GM18858 (cell line): ENCODE results near the gene IL4R.

Source experiments
- ATAC-seq: cut with Tn5 transposase; IDR thresholded peaks from one replicate; pipeline ENCODE4 v1.9.1; 2021; ENCODE audit not compliant: unreplicated experiment

IL4R gene

DNA sequence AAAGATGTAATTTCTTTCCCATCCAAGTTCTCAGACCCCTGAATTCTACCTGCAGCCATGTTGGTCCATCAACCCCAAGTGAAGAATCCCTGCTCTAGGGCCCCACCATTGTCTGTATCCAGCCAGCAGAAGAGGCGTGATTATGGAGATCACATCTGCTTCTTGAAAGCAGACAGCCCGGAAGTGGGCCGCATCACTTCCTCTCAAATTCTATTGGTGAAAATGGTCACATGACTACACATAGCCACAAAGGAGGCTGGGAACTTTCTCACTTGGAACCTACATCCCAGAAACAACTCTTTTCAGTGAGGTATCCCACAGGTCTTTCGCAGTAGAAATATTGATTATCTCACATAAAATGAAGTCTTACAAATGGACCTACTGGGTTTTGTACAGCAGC, 40.1 kb downstream of the IL4R start:
- ATAC-seq: no peak

DNA sequence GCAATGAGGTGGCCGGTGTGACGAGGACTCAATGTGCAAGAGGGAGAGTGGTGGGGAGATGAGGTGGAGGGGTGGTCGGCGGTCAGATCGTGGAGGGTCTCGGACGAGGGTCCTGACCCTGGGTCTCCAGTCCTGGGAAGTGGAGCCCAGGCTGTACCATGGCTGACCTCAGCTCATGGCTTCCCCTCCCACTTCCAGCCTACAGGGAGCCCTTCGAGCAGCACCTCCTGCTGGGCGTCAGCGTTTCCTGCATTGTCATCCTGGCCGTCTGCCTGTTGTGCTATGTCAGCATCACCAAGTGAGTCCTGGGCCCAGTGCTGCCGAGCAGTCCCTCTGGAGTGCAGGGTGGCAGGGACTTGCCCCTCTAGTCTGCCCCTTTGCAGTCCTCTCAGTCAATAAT, 41.8 kb downstream of the IL4R start:
- ATAC-seq: no peak

DNA sequence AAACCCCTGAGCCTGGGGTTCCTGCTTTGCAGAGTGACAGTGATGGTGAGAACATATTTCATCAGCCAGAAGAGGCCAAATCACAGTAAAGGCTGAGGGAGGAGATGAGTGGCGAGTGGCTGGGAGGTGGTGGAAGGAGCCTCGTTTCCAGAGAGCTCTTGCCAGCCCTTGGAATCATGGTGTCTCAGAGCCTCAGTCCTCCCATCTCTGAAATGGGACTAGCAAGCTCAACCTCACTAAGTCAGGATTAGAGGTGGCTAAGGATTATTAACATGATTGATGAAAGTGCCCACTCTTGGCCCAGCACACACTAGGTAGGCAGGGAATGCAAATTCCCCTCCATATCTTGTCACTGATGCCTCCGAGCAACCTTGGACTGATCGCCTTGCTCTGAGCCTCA, 43.0 kb downstream of the IL4R start:
- ATAC-seq: no peak

DNA sequence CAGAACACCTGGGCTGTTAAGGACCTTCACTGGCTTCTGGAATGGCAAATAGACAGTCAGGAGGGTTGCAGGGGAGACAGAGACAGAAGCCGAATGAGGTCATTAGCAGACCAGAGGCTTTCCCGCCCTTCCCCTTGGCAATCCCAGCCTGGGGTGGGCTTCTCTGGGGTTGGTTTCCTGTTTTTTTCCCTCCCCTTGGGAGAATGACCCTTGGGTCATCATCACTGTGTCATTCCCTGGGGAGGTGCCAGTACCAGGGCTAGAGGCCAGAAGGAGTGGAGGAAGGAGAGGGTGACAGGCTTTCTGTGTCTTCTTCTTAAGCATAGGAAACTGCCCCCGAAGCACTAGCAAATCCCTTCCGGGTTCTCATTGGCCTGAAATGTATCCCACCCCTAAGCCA, 45.3 kb downstream of the IL4R start:
- no peak for ATAC-seq

DNA sequence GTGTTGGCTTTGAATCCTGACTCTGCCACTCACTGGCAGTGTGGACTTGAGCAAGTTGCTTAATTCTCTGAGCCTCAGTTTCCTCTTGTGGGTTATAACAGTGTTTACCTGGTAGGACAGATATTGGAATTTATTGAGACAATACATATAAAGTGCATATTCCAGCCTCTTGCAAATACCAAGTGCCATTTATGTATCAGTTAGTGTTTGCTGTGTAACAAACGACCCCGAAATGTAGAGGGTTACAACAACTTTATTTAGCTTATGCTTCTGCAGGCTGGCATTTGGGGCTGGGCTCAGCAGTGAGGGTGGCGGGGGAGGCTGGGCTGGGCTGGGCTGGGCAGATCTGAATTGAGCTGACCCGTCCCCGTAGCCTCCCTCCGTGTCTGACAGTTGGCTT, 45.8 kb downstream of the IL4R start:
- ATAC-seq: no peak

DNA sequence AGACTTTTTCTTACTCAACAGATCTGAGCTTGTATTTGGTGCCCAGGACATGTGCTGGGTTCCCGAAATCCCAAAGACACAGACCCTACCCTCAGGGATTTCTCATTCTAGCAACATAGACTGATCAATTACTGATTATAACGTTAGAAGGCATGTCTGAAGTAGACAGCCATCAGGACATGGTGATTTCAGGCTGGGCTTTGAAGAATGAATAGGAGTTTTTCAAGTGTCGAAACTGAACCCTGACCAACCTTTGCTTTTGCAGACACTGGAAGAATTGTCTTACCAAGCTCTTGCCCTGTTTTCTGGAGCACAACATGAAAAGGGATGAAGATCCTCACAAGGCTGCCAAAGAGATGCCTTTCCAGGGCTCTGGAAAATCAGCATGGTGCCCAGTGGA, 48.2 kb downstream of the IL4R start:
- no peak for ATAC-seq

DNA sequence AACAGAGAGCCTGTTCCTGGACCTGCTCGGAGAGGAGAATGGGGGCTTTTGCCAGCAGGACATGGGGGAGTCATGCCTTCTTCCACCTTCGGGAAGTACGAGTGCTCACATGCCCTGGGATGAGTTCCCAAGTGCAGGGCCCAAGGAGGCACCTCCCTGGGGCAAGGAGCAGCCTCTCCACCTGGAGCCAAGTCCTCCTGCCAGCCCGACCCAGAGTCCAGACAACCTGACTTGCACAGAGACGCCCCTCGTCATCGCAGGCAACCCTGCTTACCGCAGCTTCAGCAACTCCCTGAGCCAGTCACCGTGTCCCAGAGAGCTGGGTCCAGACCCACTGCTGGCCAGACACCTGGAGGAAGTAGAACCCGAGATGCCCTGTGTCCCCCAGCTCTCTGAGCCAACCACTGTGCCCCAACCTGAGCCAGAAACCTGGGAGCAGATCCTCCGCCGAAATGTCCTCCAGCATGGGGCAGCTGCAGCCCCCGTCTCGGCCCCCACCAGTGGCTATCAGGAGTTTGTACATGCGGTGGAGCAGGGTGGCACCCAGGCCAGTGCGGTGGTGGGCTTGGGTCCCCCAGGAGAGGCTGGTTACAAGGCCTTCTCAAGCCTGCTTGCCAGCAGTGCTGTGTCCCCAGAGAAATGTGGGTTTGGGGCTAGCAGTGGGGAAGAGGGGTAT, 48.9 kb downstream of the IL4R start:
- ATAC-seq: no peak

DNA sequence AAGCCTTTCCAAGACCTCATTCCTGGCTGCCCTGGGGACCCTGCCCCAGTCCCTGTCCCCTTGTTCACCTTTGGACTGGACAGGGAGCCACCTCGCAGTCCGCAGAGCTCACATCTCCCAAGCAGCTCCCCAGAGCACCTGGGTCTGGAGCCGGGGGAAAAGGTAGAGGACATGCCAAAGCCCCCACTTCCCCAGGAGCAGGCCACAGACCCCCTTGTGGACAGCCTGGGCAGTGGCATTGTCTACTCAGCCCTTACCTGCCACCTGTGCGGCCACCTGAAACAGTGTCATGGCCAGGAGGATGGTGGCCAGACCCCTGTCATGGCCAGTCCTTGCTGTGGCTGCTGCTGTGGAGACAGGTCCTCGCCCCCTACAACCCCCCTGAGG, 49.5 kb downstream of the IL4R start:
- no peak for ATAC-seq

DNA sequence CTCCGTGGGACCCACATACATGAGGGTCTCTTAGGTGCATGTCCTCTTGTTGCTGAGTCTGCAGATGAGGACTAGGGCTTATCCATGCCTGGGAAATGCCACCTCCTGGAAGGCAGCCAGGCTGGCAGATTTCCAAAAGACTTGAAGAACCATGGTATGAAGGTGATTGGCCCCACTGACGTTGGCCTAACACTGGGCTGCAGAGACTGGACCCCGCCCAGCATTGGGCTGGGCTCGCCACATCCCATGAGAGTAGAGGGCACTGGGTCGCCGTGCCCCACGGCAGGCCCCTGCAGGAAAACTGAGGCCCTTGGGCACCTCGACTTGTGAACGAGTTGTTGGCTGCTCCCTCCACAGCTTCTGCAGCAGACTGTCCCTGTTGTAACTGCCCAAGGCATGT, 50.0 kb downstream of the IL4R start:
- no peak for ATAC-seq

DNA sequence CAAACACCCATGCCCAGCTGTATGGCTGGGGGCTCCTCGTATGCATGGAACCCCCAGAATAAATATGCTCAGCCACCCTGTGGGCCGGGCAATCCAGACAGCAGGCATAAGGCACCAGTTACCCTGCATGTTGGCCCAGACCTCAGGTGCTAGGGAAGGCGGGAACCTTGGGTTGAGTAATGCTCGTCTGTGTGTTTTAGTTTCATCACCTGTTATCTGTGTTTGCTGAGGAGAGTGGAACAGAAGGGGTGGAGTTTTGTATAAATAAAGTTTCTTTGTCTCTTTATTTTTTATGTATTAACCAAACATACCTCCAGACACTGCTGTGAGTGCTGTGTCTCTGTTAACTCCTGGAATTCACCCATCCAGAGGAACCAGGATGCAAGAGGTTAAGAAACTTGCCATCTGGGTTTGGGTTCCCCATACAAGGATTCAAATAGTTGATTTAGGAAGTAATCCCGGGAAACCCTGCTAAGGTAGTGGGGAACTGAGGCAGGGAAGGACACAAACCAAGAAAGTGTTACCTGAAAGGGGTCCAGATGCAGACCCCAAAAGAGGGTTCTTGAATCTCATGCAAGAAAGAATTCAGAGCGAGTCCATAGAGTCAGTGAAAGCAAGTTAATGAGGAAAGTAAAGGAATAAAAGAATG, 50.8 kb downstream of the IL4R start:
- ATAC-seq: no peak

DNA sequence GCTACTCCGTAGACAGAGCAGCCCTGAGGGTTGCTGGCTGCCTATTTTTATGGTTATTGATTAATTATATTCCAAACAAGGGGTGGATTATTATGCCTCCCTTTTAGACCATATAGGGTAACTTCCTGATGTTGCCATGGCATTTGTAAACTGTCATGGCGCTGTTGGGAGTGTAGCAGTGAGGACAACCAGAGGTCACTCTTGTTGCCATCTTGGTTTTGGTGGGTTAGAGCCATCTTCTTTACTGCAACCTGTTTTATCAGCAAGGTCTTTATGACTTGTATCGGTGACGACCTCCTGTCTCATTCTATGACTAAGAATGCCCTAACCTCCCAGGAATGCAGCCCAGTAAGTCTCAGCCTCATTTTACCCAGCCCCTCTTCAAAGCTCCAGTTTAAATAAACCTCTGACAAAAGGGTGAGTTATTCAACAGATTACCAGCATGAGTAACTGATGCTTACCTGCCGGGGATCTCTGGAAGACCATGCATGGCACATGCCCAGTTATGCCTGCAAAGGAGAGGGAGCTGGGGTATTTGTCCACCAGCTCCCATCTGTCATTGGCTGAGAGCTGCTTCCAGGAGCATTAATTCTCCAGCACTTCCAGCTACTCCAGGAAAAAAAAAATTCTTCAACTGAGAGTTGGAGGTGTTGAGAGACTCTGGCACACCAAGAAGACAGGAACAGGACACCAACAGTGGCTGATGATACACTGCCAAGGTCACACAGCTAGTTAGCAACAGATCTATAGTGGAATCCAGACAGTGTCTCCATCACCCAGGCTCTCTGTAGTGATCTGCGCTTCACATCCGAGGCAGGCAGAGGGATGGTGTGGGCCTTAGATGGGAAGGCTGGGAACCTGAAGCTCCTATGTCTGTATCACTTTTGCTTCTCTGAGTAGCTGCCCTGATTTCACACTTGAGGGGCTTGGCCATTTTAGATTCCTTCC, 51.6 kb downstream of the IL4R start:
- no peak for ATAC-seq

DNA sequence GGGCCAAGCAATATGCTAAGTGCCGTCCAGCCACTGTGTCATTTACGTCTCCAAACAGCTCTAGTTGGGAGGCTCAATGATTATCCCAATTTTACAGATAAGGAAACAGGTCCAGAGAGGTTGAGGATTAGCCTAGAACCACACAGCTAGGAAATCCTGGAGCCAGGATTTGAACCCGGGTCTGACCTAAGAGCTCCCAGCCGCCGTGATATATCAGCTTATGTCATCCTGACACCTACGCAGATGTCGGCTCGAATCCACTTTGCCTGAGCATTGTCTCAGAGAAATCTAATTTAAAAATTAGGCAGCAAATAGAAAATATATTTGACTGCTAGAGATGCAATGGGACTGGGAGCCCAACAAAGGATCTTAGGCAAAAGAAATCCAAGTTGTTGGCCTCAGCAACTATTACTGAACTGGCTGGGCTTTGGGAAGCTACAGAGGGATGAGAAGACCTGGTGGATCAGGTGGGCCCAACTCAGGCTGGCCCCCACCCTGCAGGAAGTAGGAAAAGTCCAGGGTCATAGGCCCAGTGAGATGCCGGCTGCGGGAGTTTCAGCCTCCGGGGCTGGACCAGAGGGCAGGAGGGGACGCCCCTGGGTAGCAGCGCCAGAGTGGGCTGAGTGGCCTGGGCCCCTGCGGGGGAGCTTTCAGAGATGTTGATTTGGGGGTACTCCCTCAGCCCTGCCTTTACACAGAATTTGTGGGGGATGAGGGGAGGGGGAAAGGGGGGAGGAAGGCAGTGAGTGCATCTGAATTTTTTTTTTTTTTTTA, 53.1 kb downstream of the IL4R start:
- no peak for ATAC-seq

DNA sequence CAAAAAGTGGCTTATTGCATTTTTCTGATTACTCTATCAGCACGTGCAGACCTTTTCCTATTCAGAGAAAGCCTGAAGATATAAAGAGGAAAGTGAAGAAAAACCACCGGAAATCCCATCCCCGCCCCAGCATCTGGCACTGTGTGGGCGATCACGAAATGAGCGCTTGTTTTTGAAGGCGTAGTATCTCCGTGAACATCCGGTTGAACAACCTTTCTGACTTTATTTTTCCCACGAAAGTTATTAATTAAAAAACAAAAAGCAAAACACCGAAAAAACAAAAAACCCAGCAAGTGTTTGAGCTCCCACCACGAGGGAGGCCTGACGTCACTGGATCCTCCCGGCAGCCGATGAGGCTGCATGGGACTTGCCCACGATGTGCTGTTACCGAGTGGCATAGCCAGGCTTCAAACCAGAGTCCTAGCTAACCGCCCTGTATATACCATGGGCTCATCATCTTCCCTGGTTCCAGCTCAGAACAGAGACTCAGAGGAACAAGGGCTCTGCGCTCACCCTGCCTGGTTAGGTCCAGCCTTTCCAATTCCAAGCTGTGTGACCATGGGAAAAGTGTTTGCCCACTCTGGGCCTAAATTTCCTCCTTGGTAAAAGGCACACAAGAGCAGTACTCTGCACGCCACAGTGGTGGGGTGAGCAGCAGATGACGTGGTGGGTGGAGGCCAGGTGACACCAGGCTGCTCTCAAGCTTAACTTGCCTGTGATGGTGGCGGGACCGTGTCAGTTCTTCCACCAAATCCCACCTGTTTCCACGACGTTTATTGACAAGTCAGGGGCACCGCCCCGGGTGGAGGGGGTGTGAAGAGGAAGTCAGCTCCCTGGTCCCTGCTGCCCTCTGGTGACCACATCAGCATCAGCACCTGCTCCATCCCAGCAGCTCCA, 53.9 kb downstream of the IL4R start:
- peak; percentile 48 for ATAC-seq

DNA sequence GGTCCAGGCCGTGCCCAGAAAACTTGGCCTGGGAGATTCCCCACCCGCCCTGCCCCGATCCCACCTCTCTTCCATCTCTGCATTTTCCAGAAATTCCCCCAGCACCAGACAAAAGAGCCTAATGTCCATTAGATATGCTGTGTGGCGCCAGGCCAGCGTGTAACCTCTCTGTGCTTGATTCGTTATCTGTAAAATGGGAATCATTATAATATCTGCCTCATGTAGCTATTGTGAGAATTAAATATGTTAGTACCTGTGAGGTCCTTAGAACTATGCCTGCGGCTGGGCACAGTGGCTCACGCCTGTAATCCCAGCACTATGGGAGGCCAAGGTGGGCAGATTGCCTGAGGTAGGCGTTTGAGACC, 54.6 kb downstream of the IL4R start:
- ATAC-seq: no peak

DNA sequence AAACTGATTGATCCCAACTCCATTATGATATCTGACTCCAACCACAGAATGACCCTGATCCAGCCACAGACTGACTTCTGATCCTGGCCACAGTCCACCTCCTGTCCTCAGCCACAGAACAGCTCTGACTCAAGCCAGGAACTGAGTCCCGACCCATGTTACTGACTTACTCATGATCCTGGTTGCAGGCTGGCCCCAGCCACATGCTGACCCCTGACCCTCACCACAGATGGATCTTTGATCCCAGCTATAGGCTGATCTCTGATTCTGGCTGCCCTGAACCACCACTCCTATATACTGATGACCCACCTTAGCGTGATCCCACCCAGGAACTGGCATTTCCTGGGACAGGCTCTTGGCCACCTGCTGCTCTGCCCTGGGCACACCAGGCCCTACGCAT, 56.0 kb downstream of the IL4R start:
- ATAC-seq: no peak

DNA sequence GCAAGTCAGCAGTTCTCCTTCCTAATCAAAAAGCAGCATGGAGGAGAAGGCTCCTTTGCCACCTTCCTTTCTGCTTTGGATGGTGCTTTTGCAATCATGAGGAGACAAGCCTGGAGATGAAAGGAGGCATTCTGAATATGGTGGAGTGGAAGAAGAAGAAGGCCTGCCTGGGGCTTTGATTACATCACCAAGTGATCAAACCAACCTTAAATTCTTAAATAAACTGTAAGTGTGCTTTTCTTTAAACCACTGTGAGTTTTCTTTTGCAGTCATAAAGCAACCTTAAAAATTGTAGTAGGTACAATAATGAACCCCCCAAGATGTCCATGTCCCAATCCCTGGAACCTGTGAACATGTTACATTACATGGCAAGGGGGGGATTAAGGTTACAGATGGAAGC, 56.5 kb downstream of the IL4R start:
- ATAC-seq: no peak

DNA sequence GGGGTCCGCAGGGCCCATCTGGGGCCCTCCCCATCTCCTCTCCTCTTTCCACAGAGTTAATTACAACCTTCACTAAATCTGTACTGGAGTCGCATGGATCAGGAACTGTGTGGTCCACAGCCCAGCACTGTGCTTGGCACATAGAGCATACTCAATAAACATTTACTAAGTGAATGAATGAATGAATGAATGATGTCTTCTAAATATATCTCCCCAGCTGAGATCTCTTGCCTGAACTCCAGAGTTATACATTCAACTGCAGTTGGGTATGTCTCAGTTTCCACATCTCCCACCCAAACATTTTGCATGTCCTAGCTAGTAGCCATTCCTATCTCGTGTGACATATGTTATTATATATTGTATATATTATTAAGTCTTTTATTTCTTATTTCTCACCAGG, 59.5 kb downstream of the IL4R start:
- ATAC-seq: no peak

DNA sequence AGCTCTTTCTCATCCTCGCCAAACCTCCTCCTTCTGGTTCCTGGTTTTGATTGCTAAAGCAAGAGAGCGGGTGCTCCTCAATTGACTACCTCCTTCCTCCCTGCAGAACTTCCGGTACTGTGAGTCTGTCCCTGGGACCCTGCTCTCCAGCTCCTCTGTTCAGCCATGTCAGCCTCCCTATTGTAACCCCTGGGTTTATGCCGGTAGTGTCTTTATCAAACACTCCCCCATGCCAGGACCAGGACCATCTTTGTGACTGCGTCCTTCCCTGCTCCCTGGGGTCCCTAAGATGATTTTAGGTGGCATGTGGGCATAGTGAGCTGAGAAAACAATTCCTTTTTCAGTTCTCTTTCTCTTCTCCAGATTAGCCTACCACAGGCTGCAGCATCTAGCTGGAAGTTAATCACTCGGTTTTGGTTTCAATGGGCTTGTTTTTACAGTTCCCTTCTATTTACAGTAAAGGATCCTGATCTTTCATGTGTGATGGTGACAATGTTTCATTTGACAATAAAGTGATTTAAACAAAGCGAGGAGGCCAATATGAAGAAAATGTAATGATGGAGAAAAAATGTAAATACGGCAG, 60.5 kb downstream of the IL4R start:
- ATAC-seq: peak; percentile 19

DNA sequence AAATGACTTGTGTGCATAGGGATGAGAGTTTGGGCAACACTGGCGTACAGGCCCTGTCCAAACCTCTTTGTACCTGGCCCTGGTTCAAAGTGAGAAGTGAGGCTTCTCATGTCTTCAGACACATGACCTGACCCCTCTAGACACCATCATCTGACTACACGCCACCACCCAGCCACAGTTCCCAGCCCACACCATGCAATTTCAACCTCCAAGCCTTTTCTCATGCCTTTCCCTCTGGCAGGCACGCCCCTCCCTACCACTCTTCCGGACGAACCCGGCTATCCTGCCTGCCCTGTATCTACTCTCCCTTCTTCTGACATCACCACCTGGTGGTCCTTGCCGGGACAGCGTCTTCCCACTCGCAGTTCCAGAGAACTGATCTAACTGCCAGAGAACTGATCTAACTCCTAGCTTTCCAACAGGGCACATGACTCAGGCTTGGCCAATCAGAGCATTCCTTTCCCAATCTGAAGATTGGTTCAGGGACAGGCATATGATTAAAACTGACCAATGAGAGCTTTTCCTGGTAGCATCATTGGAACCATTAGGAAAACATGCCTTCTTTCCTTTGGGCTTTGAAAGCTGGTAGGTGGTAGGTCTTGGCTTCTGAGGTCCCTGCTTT, 61.1 kb downstream of the IL4R start:
- ATAC-seq: peak; percentile 29
